Keratinocyte (primary cell): ENCODE measurements around the gene DDX5. TPM values are rescaled to one million over a fixed set of nuclear protein-coding genes. Genes with fewer than 3 reads are reported as not detected.

Experiments used
- DNase-seq: peaks from one replicate; pipeline ENCODE4 v3.0.0-alpha.2; 2011; ENCODE audit warnings: low read depth, missing footprints, low spot score
- FAIRE-seq: peaks from 2 replicates; lab custom pipeline; 2011; peaks lifted over from hg19 to GRCh38; lab: Jason Lieb, UNC
- H2AFZ ChIP-seq: 2 replicates; pipeline ENCODE4 v1.6.0; 2012; ENCODE audit warnings: low read length, control low read depth, inconsistent platforms; ENCODE audit not compliant: control insufficient read depth
- H3K27ac ChIP-seq: 2 replicates; pipeline ENCODE4 v1.5.1; 2011; ENCODE audit warnings: low read length; ENCODE audit not compliant: control insufficient read depth, insufficient read depth
- H3K27me3 ChIP-seq: 3 replicates; pipeline ENCODE4 v1.6.0; 2011; ENCODE audit warnings: low read length; ENCODE audit not compliant: control insufficient read depth, insufficient read depth; ENCODE audit errors: extremely low read depth
- H3K36me3 ChIP-seq, 2 experiments: 2 replicates in 1 of 2; 3 replicates in 1 of 2; pipeline ENCODE4 v1.5.1; 2011; ENCODE audit warnings: low read length in 2 of 2, mild to moderate bottlenecking in 1 of 2; ENCODE audit not compliant: control insufficient read depth in 2 of 2, insufficient read depth in 2 of 2; ENCODE audit errors: extremely low read depth in 1 of 2
- H3K4me1 ChIP-seq: 3 replicates; pipeline ENCODE4 v1.5.1; 2011; ENCODE audit warnings: low read length; ENCODE audit not compliant: control insufficient read depth, insufficient read depth; ENCODE audit errors: extremely low read depth
- H3K4me2 ChIP-seq: 3 replicates; pipeline ENCODE4 v1.6.0; 2011; ENCODE audit warnings: low read depth, low read length; ENCODE audit not compliant: control insufficient read depth, insufficient read depth; ENCODE audit errors: extremely low read depth
- H3K4me3 ChIP-seq, 3 experiments: fragments of 200-600 bp in 1 of 3; sonication (generic) in 1 of 3; 2 replicates in 2 of 3; 3 replicates in 1 of 3; pipeline ENCODE4 v1.5.1; 2011 to 2016; ENCODE audit warnings: low read length in 3 of 3, mild to moderate bottlenecking in 3 of 3, control low read depth in 2 of 3, inconsistent platforms in 1 of 3, low read depth in 1 of 3, mixed read lengths in 1 of 3, mixed run types in 1 of 3, moderate library complexity in 1 of 3; ENCODE audit not compliant: control insufficient read depth in 2 of 3, insufficient read depth in 2 of 3; ENCODE audit errors: extremely low read depth in 1 of 3
- H3K79me2 ChIP-seq: 2 replicates; pipeline ENCODE4 v1.6.0; 2012; ENCODE audit warnings: low read length; ENCODE audit not compliant: control insufficient read depth, insufficient read depth
- H3K9ac ChIP-seq: 3 replicates; pipeline ENCODE4 v1.6.0; 2011; ENCODE audit warnings: low read length; ENCODE audit not compliant: control insufficient read depth, insufficient read depth; ENCODE audit errors: extremely low read depth
- H3K9me1 ChIP-seq: 3 replicates; pipeline ENCODE4 v1.6.0; 2011; ENCODE audit warnings: low read length; ENCODE audit not compliant: control insufficient read depth, insufficient read depth; ENCODE audit errors: extremely low read depth
- H3K9me3 ChIP-seq: 2 replicates; pipeline ENCODE4 v1.5.1; 2012; ENCODE audit warnings: low read depth, low read length; ENCODE audit not compliant: control insufficient read depth
- H4K20me1 ChIP-seq: 3 replicates; pipeline ENCODE4 v1.6.0; 2011; ENCODE audit warnings: low read length; ENCODE audit not compliant: control insufficient read depth, insufficient read depth; ENCODE audit errors: extremely low read depth
- CTCF ChIP-seq, 3 experiments: IDR thresholded peaks in 1 of 3; conservative IDR thresholded peaks in 1 of 3; optimal IDR thresholded peaks in 1 of 3; 2 replicates in 2 of 3; 3 replicates in 1 of 3; pipeline versions ENCODE3 to v1.5.1; 2011; ENCODE audit warnings: low read length in 3 of 3, mild to moderate bottlenecking in 3 of 3, moderate library complexity in 2 of 3, control low read depth in 1 of 3, inconsistent platforms in 1 of 3; ENCODE audit not compliant: insufficient read depth in 2 of 3; ENCODE audit errors: extremely low read depth in 1 of 3
- EZH2 ChIP-seq: IDR thresholded peaks from one replicate; pipeline ENCODE4 v1.6.1; 2012; ENCODE audit warnings: inconsistent platforms, mild to moderate bottlenecking, low read length, moderate library complexity
- dilution Hi-C: fragments of 300-500 bp; cut with MboI; formaldehyde crosslinking; loops from one replicate; pipeline ENCODE4 v1.7.0; 2020; ENCODE audit warnings: low sequenced_read_pairs; ENCODE audit not compliant: extremely low pct_ligation_motif_present
- polyA plus RNA-seq, 5 experiments: library from polyadenylated mRNA; depleted of rRNA in 3 of 5; stranded (reverse) in 3 of 5; stranded (forward) in 1 of 5; unstranded in 1 of 5; fragments of >200 nt; gene quantifications; 1 replicate in 1 of 5; 2 replicates in 3 of 5; 3 replicates in 1 of 5; pipeline versions ENCODE4 v1.2.1 to v1.2.3, GENCODE V29; 2011 to 2012; ENCODE audit warnings: missing spikeins in 2 of 5, low read depth in 1 of 5, low replicate concordance in 1 of 5

The DDX5 gene
- polyA plus RNA-seq, 1 donor (not counting 4 experiments of a cell fraction or from before 2014, with no cell fraction given), result 793 TPM

- no peaks in the 10 kb centered on the region for H3K9me1 ChIP-seq
- H3K4me1 ChIP-seq, result peaks cover 32% of the 10 kb centered on the region
- H3K4me3 ChIP-seq, result peak overlapping the region; percentile 75 to 100 (median 81)
- H4K20me1 ChIP-seq, result peaks cover 29% of the 10 kb centered on the region
- H3K79me2 ChIP-seq, result peaks cover 74% of the 10 kb centered on the region
- H3K9ac ChIP-seq, result peak overlapping the region; percentile 100
- DNase-seq (no peak), FAIRE-seq (no peak)
- peaks cover 11 to 50% of the 10 kb centered on the region in 2 experiments for H3K36me3 ChIP-seq
- no peaks in the 10 kb centered on the region for H3K27me3 ChIP-seq
- peak overlapping the region; percentile 68 for H2AFZ ChIP-seq
- TF ChIP-seq CTCF (optimal IDR thresholded peaks at IDR 0.05 in 1 of 3, IDR thresholded peaks at IDR 0.05 in 1 of 3, conservative IDR thresholded peaks at IDR 0.05 in 1 of 3; ENCODE audit: extremely low read depth in 1 of 3, insufficient read depth in 2 of 3, low read length in 3 of 3), result peak; percentile 33 to 54 (median 39)
- no peak for TF ChIP-seq EZH2
- H3K27ac ChIP-seq, result peak overlapping the region; percentile 99
- dilution Hi-C loops, result no loop called here
- peak overlapping the region; percentile 87 for H3K4me2 ChIP-seq
- no peaks in the 10 kb centered on the region for H3K9me3 ChIP-seq
These were observed 1.3 kb upstream of the DDX5 start for GRCh38 chr17:64507413-64507782.

GRCh38 chr17:64506576-64507412 is 705 bp upstream of the DDX5 start, which contains the start of gene CEP95:
Gene CEP95 (plus strand): TSS chr17:64506977. CDS start chr17:64507098, 121 bp downstream.
- peak within 1 kb of the TSS; percentile 75 to 100 (median 95) for H3K4me3 ChIP-seq
- TF ChIP-seq CTCF (optimal IDR thresholded peaks at IDR 0.05 in 1 of 3, IDR thresholded peaks at IDR 0.05 in 1 of 3, conservative IDR thresholded peaks at IDR 0.05 in 1 of 3; ENCODE audit: extremely low read depth in 1 of 3, insufficient read depth in 2 of 3, low read length in 3 of 3) (no peak), EZH2 (no peak)
- peak within 1 kb of the TSS; percentile 87 for H3K4me2 ChIP-seq
- peak; percentile 65 for DNase-seq
- H3K36me3 ChIP-seq, result peaks cover 11 to 52% of the 10 kb centered on the region in 2 experiments
- no peaks in the 10 kb centered on the region for H3K9me3 ChIP-seq
- H3K9ac ChIP-seq, result peak within 1 kb of the TSS; percentile 100
- H3K4me1 ChIP-seq, result peaks cover 38% of the 10 kb centered on the region
- FAIRE-seq, result no peak
- H2AFZ ChIP-seq, result peak within 1 kb of the TSS; percentile 68
- peaks cover 78% of the 10 kb centered on the region for H3K79me2 ChIP-seq
- no peaks in the 10 kb centered on the region for H3K9me1 ChIP-seq
- H3K27ac ChIP-seq, result peak within 1 kb of the TSS; percentile 99
- dilution Hi-C loops, result no loop called here
- peaks cover 31% of the 10 kb centered on the region for H4K20me1 ChIP-seq
- H3K27me3 ChIP-seq, result no peaks in the 10 kb centered on the region
